ENCODE results near the gene ZC3H13. TPM values are rescaled to one million over a fixed set of nuclear protein-coding genes. Genes with fewer than 3 reads are reported as not detected.

Gene ZC3H13
- total RNA-seq, 2 experiments from 2014 or later: 40.1 to 41.8 TPM

DNA sequence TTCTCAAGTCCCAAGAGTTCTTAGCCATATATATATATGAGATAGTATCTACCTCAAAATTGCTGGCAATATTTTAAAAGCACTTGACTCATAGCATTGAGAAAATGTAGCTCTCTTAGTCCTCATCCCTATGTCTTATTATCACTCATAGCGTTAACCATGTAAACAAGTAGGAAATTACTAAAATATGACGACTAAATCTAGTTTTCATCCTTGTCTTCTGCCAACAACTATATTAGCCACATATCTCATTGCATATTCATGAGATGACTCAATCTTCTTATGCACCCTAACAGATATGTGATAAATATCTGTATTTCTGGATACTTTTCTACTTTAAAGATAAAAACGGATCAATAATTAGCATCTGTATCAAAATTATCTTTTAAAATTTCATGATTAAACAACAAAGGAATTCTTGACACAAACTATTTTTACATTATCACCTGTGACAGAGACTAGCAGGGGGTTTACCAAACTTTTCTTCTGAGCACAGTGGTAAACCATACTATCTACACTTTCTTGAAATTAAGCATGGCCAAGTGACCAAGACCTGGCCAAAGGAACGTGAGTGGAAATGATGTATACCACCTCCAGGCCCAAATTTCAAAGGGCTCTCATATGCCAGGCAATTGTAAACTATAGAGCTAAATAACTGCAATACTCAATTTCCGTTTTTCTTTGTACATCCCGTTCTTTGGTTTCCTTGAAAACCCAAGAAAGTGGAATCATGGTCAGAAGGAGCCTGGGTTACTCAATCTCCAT lies 45.7 kb downstream of the ZC3H13 start:
- peaks cover 32% of the 10 kb centered on the region for H3K36me3 Mint-ChIP-seq (ENCODE audit: low read depth)
- H3K27me3 Mint-ChIP-seq: no peaks in the 10 kb centered on the region
- TF ChIP-seq, protein P1, sequence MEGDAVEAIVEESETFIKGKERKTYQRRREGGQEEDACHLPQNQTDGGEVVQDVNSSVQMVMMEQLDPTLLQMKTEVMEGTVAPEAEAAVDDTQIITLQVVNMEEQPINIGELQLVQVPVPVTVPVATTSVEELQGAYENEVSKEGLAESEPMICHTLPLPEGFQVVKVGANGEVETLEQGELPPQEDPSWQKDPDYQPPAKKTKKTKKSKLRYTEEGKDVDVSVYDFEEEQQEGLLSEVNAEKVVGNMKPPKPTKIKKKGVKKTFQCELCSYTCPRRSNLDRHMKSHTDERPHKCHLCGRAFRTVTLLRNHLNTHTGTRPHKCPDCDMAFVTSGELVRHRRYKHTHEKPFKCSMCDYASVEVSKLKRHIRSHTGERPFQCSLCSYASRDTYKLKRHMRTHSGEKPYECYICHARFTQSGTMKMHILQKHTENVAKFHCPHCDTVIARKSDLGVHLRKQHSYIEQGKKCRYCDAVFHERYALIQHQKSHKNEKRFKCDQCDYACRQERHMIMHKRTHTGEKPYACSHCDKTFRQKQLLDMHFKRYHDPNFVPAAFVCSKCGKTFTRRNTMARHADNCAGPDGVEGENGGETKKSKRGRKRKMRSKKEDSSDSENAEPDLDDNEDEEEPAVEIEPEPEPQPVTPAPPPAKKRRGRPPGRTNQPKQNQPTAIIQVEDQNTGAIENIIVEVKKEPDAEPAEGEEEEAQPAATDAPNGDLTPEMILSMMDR (IDR thresholded peaks at IDR 0.05): no peak
- POLR2A ChIA-PET: no interaction called here
- H3K9me3 Mint-ChIP-seq: no peaks in the 10 kb centered on the region
- no peak for DNase-seq
- H3K27ac Mint-ChIP-seq: no peak overlapping the region
- no peak for ATAC-seq
- H3K4me3 Mint-ChIP-seq: no peak overlapping the region
- intact Hi-C loops (cut with micrococcal nuclease): no loop called here
- CTCF ChIA-PET: interaction anchor here (1.4 kb wide), 1 partner anchor 100 kb away, joined by 3 read pairs; no protein-coding TSS in a partner anchor
- H3K4me1 Mint-ChIP-seq (ENCODE audit: low read depth): no peaks in the 10 kb centered on the region

DNA sequence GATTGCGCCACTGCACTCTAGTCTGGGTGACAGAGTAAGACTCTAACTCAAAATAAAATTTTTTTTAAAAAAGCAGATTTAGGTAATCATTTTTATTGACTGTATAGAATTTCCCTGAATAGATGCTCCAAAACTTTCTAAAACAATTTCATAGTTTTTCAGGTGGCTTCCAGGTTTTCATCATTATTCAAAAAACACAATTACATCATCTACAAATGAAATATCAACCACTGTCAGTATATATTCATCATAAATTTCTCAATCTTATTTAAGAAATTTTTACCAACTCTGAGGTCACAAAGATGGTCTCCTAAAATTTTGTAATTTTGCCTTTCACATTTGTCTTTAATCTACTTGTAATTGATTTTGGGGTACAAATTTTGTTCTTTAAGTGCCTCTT lies 48.1 kb downstream of the ZC3H13 start:
- DNase-seq (no peak), ATAC-seq (no peak)
- ChIA-PET CTCF (no interaction called here), POLR2A (no interaction called here)
- Mint-ChIP-seq H3K4me1 (ENCODE audit: low read depth) (no peaks in the 10 kb centered on the region), H3K9me3 (no peaks in the 10 kb centered on the region), H3K27me3 (no peaks in the 10 kb centered on the region), H3K36me3 (ENCODE audit: low read depth) (peaks cover 39% of the 10 kb centered on the region), H3K27ac (no peak overlapping the region), H3K4me3 (no peak overlapping the region)
- intact Hi-C loops (cut with micrococcal nuclease): no loop called here
- TF ChIP-seq, protein P1 (IDR thresholded peaks at IDR 0.05): no peak

DNA sequence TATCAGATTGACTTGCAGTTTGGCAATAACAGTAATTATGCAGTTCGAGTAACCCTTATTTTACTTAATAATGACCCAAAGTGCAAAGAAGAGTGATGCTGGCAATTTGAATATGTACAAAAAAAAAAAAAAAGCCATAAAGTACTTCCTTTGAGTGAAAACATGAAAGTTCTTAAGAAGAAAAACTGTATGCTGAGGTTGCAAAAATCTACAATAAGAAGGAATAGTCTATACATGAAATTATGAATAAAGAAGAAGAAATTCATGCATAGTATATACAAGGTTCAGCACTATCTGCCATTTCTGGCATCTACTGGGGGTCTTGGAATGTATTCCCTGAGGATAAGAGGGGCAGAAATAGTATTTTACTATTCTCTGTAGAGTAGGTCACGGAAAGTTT lies 55.9 kb downstream of the ZC3H13 start:
- intact Hi-C loops (cut with micrococcal nuclease): no loop called here
- ATAC-seq: no peak
- Mint-ChIP-seq H3K36me3 (ENCODE audit: low read depth) (peaks cover 30% of the 10 kb centered on the region), H3K27me3 (no peaks in the 10 kb centered on the region), H3K9me3 (no peaks in the 10 kb centered on the region), H3K4me1 (ENCODE audit: low read depth) (peaks cover 3% of the 10 kb centered on the region), H3K4me3 (no peak overlapping the region), H3K27ac (no peak overlapping the region)
- DNase-seq: no peak
- ChIA-PET POLR2A (no interaction called here), CTCF (no interaction called here)
- TF ChIP-seq, protein P1 (IDR thresholded peaks at IDR 0.05): no peak

DNA sequence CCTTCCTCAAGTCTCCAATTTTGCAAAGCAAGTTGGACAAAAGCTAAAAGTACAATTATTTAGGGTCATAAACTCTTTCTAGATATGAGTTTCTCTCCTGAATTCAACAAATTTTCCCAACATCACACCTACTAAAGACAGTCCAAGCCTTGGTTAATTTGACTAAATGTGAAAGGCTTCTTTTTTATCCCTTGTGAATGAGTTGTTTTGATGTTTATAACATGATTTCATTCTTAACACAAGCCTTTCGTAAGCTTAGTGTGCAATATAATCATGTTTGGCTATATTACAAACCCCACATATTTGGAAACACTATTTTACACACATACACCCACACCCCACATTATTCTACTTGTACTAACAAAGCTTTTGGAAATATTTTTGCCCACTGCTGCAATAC lies 57.3 kb downstream of the ZC3H13 start:
- H3K27me3 Mint-ChIP-seq: no peaks in the 10 kb centered on the region
- ATAC-seq: no peak
- CTCF ChIA-PET: interaction anchor here (1.2 kb wide), 1 partner anchor 372 kb away, joined by 3 read pairs; no protein-coding TSS in a partner anchor

DNA sequence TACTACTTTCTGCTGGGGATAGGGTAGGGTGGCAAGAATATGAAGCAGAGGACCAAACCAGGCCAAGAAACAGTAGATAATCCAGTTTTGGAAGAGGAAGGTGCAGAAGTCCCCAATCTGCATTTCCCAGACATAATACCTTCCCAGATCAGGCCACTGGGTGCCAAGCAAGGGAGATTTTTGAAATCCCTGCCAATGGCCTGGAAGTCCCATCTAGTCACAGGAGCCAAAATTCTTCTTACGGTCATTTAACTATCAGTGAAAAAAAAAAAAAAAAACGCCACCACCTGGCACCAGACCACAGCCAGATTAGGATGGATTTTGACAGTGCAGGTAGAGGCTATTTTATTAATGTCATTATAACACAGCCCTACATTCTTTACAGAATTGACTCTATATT lies 57.8 kb downstream of the ZC3H13 start:
- intact Hi-C loops (cut with micrococcal nuclease): no loop called here
- Mint-ChIP-seq H3K27me3 (no peaks in the 10 kb centered on the region), H3K27ac (no peak overlapping the region), H3K9me3 (no peaks in the 10 kb centered on the region), H3K4me1 (ENCODE audit: low read depth) (peaks cover 3% of the 10 kb centered on the region), H3K4me3 (no peak overlapping the region), H3K36me3 (ENCODE audit: low read depth) (peaks cover 18% of the 10 kb centered on the region)
- ChIA-PET CTCF (interaction anchor here (1.2 kb wide), 1 partner anchor 372 kb away, joined by 3 read pairs; no protein-coding TSS in a partner anchor), POLR2A (no interaction called here)
- no peak for ATAC-seq
- DNase-seq: no peak
- TF ChIP-seq, protein P1 (IDR thresholded peaks at IDR 0.05): no peak

More for the DNA sequence above, 57.3 kb downstream of the ZC3H13 start:
- POLR2A ChIA-PET: no interaction called here
- DNase-seq: no peak
- Mint-ChIP-seq H3K9me3 (no peaks in the 10 kb centered on the region), H3K27ac (no peak overlapping the region), H3K36me3 (ENCODE audit: low read depth) (peaks cover 20% of the 10 kb centered on the region), H3K4me3 (no peak overlapping the region), H3K4me1 (ENCODE audit: low read depth) (peaks cover 3% of the 10 kb centered on the region)
- intact Hi-C loops (cut with micrococcal nuclease): no loop called here
- TF ChIP-seq, protein P1 (IDR thresholded peaks at IDR 0.05): no peak
